PC-9 (cell line): ENCODE data around the gene CMBL.
"Not testable (repeated sequence)": the region's sequence is repeated elsewhere in the genome, so short reads cannot be mapped to it uniquely, and the experiment has no call there.

ENCODE experiments used
- CTCF ChIP-seq: fragments of 200-600 bp; sonication (generic); conservative IDR thresholded peaks from 2 replicates; pipeline ENCODE4 v1.6.1; 2017; ENCODE audit warnings: mixed run types, antibody characterized with exemption, mild to moderate bottlenecking, moderate library complexity
- EZH2 ChIP-seq: fragments of 200-600 bp; sonication (generic); IDR thresholded peaks from 2 replicates; pipeline ENCODE4 v1.8.0; 2017; ENCODE audit warnings: antibody characterized with exemption, low read depth

GRCh38 chr5:10344461-10345106, 36.9 kb upstream of the CMBL start:
- TF ChIP-seq CTCF, EZH2: not testable (repeated sequence)
